ENCODE measurements around the gene POLR2M.

Gene POLR2M

DNA sequence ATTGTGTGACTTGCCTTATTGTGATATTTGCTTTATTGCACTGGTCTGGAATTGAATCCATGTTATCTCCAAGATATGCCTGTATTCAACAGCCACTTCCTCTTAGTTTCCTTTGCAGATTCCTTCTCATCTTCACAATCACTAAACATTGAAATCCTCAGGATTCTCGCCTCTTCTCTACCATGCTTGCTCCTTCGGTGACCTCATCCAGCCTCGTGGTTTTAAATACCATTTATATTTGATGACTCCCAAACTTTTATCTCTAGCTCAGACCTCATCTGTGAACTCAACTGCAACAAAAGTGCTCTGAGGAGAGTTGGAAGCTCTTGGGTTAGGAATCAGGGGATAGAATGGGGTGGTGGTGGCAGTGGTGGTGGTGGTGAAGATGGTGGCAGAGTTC is 19.9 kb downstream of the POLR2M start:
- H3K4me3 ChIP-seq (ENCODE audit: low read depth, low read length) = no peak overlapping the region
- no peak for DNase-seq (ENCODE audit: low read depth)
- TF ChIP-seq, protein P1, sequence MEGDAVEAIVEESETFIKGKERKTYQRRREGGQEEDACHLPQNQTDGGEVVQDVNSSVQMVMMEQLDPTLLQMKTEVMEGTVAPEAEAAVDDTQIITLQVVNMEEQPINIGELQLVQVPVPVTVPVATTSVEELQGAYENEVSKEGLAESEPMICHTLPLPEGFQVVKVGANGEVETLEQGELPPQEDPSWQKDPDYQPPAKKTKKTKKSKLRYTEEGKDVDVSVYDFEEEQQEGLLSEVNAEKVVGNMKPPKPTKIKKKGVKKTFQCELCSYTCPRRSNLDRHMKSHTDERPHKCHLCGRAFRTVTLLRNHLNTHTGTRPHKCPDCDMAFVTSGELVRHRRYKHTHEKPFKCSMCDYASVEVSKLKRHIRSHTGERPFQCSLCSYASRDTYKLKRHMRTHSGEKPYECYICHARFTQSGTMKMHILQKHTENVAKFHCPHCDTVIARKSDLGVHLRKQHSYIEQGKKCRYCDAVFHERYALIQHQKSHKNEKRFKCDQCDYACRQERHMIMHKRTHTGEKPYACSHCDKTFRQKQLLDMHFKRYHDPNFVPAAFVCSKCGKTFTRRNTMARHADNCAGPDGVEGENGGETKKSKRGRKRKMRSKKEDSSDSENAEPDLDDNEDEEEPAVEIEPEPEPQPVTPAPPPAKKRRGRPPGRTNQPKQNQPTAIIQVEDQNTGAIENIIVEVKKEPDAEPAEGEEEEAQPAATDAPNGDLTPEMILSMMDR (conservative IDR thresholded peaks at IDR 0.05; ENCODE audit: low read depth, low read length) = no peak

GRCh38 chr15:57727031-57727430 is 20.5 kb downstream of the POLR2M start:
- TF ChIP-seq, protein P1 (conservative IDR thresholded peaks at IDR 0.05; ENCODE audit: low read depth, low read length) = no peak
- H3K4me3 ChIP-seq (ENCODE audit: low read depth, low read length) = no peak overlapping the region
- no peak for DNase-seq (ENCODE audit: low read depth)

GRCh38 chr15:57728436-57728835 is 21.9 kb downstream of the POLR2M start:
- DNase-seq (ENCODE audit: low read depth) = peak; percentile 22
- TF ChIP-seq, protein P1 (conservative IDR thresholded peaks at IDR 0.05; ENCODE audit: low read depth, low read length) = no peak
- no peak overlapping the region for H3K4me3 ChIP-seq (ENCODE audit: low read depth, low read length)

GRCh38 chr15:57730876-57731275 is 24.4 kb downstream of the POLR2M start:
- H3K4me3 ChIP-seq (ENCODE audit: low read depth, low read length) = no peak overlapping the region
- TF ChIP-seq, protein P1 (conservative IDR thresholded peaks at IDR 0.05; ENCODE audit: low read depth, low read length) = no peak
- no peak for DNase-seq (ENCODE audit: low read depth)

- no peak for DNase-seq (ENCODE audit: low read depth)
- TF ChIP-seq, protein P1 (conservative IDR thresholded peaks at IDR 0.05; ENCODE audit: low read depth, low read length) = no peak
- no peak overlapping the region for H3K4me3 ChIP-seq (ENCODE audit: low read depth, low read length)
Measured at GRCh38 chr15:57731530-57732103, 25.1 kb downstream of the POLR2M start.

DNA sequence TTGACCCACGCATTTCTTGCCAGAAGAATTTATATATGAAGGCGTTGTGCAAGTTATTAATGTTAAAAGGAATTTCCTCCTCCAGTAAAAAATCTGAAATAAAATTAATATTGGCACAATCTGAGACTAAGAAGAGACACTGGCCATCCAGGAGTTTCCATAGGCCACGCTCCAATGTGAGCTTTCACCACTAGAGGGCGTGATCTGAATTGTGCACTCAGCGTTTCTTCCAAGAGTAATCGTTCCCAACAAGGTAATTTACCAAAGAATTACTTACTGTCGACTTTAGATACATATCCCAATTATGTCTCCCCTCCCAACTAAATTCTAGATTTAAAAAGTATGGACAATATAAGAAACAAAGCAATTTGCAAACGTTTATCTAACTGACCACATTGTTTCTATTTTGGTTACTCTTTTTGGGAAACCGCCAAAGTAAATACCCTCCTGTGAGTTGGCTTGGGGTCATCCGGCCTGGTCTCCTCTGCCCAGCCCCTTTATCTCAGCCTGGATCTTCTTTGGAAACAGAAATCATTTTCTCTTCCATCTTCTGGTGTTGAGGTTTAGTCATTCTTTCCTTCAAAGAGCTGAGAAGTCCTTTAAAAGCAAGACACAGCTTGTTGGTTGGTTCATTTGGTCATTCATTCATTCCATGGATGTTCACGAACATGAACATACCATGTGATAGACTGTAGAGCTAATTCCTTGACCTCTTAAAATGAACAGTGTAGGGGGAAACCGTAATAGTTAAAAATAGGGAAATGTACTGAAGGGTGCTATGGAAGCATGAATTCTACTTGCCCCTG is 26.2 kb downstream of the POLR2M start:
- no peak overlapping the region for H3K4me3 ChIP-seq (ENCODE audit: low read depth, low read length)
- TF ChIP-seq, protein P1 (conservative IDR thresholded peaks at IDR 0.05; ENCODE audit: low read depth, low read length) = peak; percentile 93
- peak; percentile 79 for DNase-seq (ENCODE audit: low read depth)

DNA sequence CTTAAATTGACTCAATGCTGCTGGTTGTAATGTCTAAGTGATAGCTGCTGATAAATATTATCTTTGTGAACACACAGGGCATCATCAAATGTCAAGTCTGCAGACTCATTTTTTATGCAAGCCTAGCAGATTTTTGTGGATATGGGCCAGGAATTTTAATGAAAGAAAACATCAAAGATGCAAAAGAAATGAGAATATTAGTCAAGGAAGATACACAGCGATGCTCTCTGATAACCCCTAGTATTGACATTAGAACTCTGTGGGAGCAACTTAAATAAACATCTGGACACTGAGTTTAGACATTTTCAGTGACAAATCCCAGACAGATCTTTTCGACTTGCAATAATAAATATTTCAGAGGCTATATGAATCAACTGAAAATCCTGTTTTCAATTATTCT is 28.3 kb downstream of the POLR2M start:
- no peak overlapping the region for H3K4me3 ChIP-seq (ENCODE audit: low read depth, low read length)
- TF ChIP-seq, protein P1 (conservative IDR thresholded peaks at IDR 0.05; ENCODE audit: low read depth, low read length) = no peak
- no peak for DNase-seq (ENCODE audit: low read depth)
